WTC11 (cell line): ENCODE data around the gene APOL3. TPM values are rescaled to one million over a fixed set of nuclear protein-coding genes. Genes with fewer than 3 reads are reported as not detected.

ENCODE experiments used
- ATAC-seq: fragments of 200-7000 bp; cut with Tn5 transposase; 2 replicates; pipeline ENCODE4 v1.10.0; 2021; ENCODE audit warnings: mild to moderate bottlenecking, moderate library complexity
- CTCF ChIA-PET: fragments of 300-600 bp; sonication (Branson Sonifier 250); formaldehyde crosslinking; loops from one replicate; lab custom pipeline; 2021; ENCODE audit warnings: antibody characterized with exemption; lab: Charles Lee
- POLR2A ChIA-PET: fragments of 350-600 bp; sonication (Branson Sonifier 250); formaldehyde crosslinking; loops from one replicate; lab custom pipeline; 2021; ENCODE audit warnings: antibody characterized with exemption; lab: Charles Lee
- DNase-seq: peaks from one replicate; pipeline ENCODE4 v3.0.0; 2021; ENCODE audit warnings: low spot score
- H3K27ac Mint-ChIP-seq: 2 replicates; pipeline ENCODE4 v1.8.0; 2021; ENCODE audit warnings: mixed read lengths
- H3K27me3 Mint-ChIP-seq: 2 replicates; pipeline ENCODE4 v1.8.0; 2021; ENCODE audit warnings: low read depth, mild to moderate bottlenecking, moderate library complexity, mixed read lengths
- H3K36me3 Mint-ChIP-seq: 2 replicates; pipeline ENCODE4 v1.8.0; 2021; ENCODE audit warnings: mixed read lengths
- H3K4me1 Mint-ChIP-seq: 2 replicates; pipeline ENCODE4 v1.8.0; 2022; ENCODE audit warnings: mixed read lengths
- H3K4me3 Mint-ChIP-seq: 2 replicates; pipeline ENCODE4 v1.8.0; 2021; ENCODE audit warnings: mild to moderate bottlenecking, moderate library complexity, mixed read lengths
- H3K9me3 Mint-ChIP-seq: 2 replicates; pipeline ENCODE4 v1.8.0; 2021; ENCODE audit warnings: mixed read lengths
- CBFB ChIP-seq: sonication (generic); formaldehyde crosslinking; IDR thresholded peaks from 2 replicates; pipeline ENCODE4 v1.8.1; 2022; ENCODE audit warnings: mild to moderate bottlenecking, low read depth, missing genetic modification reagents
- CDX4 ChIP-seq: fragments of 250-450 bp; sonication (Bioruptor Pico); IDR thresholded peaks from 2 replicates; pipeline ENCODE4 v1.9.0; 2021; ENCODE audit warnings: moderate library complexity, mild to moderate bottlenecking, inconsistent platforms, borderline replicate concordance
- E2F1 ChIP-seq: sonication (generic); formaldehyde crosslinking; IDR thresholded peaks from 2 replicates; pipeline ENCODE4 v1.8.0; 2022; ENCODE audit warnings: mild to moderate bottlenecking, missing genetic modification reagents
- ETV6 ChIP-seq: sonication (generic); formaldehyde crosslinking; IDR thresholded peaks from 2 replicates; pipeline ENCODE4 v1.8.1; 2022; ENCODE audit warnings: mild to moderate bottlenecking, missing genetic modification reagents
- FOXP1 ChIP-seq: sonication (generic); formaldehyde crosslinking; IDR thresholded peaks from 2 replicates; pipeline ENCODE4 v1.8.0; 2022; ENCODE audit warnings: missing genetic modification reagents, mild to moderate bottlenecking, moderate library complexity, borderline replicate concordance
- JUN ChIP-seq: sonication (generic); formaldehyde crosslinking; IDR thresholded peaks from 2 replicates; pipeline ENCODE4 v1.8.0; 2023; ENCODE audit warnings: mild to moderate bottlenecking, missing genetic modification reagents
- NFATC4 ChIP-seq: fragments of 250-450 bp; sonication (Bioruptor Pico); IDR thresholded peaks from 2 replicates; pipeline ENCODE4 v1.9.0; 2021; ENCODE audit warnings: mild to moderate bottlenecking
- PREB ChIP-seq: sonication (generic); formaldehyde crosslinking; IDR thresholded peaks from 2 replicates; pipeline ENCODE4 v1.8.1; 2022; ENCODE audit warnings: mild to moderate bottlenecking, missing genetic modification reagents, moderate library complexity, borderline replicate concordance
- PRRX2 ChIP-seq: fragments of 250-450 bp; sonication (Bioruptor Pico); IDR thresholded peaks from 2 replicates; pipeline ENCODE4 v1.8.0; 2021; ENCODE audit warnings: mild to moderate bottlenecking
- SP1 ChIP-seq: sonication (generic); formaldehyde crosslinking; conservative IDR thresholded peaks from 2 replicates; pipeline ENCODE4 v1.8.1; 2022; ENCODE audit warnings: missing genetic modification reagents
- TEAD4 ChIP-seq: sonication (generic); formaldehyde crosslinking; IDR thresholded peaks from 2 replicates; pipeline ENCODE4 v1.8.0; 2022; ENCODE audit warnings: mild to moderate bottlenecking, missing genetic modification reagents
- TP53 ChIP-seq: sonication (generic); formaldehyde crosslinking; IDR thresholded peaks from 2 replicates; pipeline ENCODE4 v1.8.1; 2023; ENCODE audit warnings: mild to moderate bottlenecking, missing genetic modification reagents
- ZNF121 ChIP-seq: sonication (generic); formaldehyde crosslinking; IDR thresholded peaks from 2 replicates; pipeline ENCODE4 v1.8.0; 2023; ENCODE audit warnings: missing genetic modification reagents
- ZNF416 ChIP-seq: fragments of 250-450 bp; sonication (Bioruptor Pico); IDR thresholded peaks from 2 replicates; pipeline ENCODE4 v1.9.0; 2021; ENCODE audit warnings: mild to moderate bottlenecking, inconsistent platforms
- ZNF671 ChIP-seq: fragments of 250-450 bp; sonication (Bioruptor Pico); IDR thresholded peaks from 2 replicates; pipeline ENCODE4 v1.8.0; 2021; ENCODE audit warnings: mild to moderate bottlenecking
- total RNA-seq: library from RNA; stranded (reverse); gene quantifications from 3 replicates; pipeline ENCODE4 v1.2.3, GENCODE V29; 2021
- TF ChIP-seq, protein P1 (sequence below): sonication (generic); formaldehyde crosslinking; conservative IDR thresholded peaks from 2 replicates; pipeline ENCODE4 v1.8.1; 2022; ENCODE audit warnings: mild to moderate bottlenecking, missing genetic modification reagents
- TF ChIP-seq, protein P2 (sequence below): sonication (generic); formaldehyde crosslinking; IDR thresholded peaks from 2 replicates; pipeline ENCODE4 v1.8.1; 2023; ENCODE audit warnings: mild to moderate bottlenecking, missing genetic modification reagents
- TF ChIP-seq, protein P3 (sequence below): fragments of 250-450 bp; sonication (Bioruptor Pico); IDR thresholded peaks from 2 replicates; pipeline ENCODE4 v1.9.0; 2021; ENCODE audit warnings: mild to moderate bottlenecking, borderline replicate concordance
- TF ChIP-seq, protein P4 (sequence below): sonication (generic); formaldehyde crosslinking; IDR thresholded peaks from 2 replicates; pipeline ENCODE4 v1.8.1; 2022; ENCODE audit warnings: low read depth, missing genetic modification reagents, borderline replicate concordance

APOL3 gene
- total RNA-seq, 1 experiment from 2014 or later, result 0.26 TPM

DNA sequence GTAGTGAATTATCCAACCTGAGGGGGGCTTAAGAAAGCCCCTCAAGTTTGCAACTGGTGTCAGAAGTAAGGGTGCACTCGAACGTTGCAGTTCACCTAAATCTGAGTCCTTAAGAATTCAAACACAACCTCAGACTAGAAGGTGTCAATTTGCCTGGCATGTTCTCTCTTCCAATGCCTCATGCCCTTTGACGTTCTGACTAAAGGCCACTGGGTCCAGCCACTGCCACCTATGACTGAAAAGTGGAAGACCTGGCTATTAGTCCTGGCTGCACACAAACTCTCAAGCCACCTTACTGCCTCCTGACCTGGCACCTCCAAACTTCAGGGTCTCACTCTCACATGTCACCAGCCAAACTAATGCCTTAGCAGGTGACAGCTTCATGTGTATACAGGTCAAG is 33.0 kb upstream of the APOL3 start:
- TF ChIP-seq, protein P1, sequence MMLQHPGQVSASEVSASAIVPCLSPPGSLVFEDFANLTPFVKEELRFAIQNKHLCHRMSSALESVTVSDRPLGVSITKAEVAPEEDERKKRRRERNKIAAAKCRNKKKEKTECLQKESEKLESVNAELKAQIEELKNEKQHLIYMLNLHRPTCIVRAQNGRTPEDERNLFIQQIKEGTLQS (CRISPR knock-in tag), result no peak
- TF ChIP-seq, protein P2, sequence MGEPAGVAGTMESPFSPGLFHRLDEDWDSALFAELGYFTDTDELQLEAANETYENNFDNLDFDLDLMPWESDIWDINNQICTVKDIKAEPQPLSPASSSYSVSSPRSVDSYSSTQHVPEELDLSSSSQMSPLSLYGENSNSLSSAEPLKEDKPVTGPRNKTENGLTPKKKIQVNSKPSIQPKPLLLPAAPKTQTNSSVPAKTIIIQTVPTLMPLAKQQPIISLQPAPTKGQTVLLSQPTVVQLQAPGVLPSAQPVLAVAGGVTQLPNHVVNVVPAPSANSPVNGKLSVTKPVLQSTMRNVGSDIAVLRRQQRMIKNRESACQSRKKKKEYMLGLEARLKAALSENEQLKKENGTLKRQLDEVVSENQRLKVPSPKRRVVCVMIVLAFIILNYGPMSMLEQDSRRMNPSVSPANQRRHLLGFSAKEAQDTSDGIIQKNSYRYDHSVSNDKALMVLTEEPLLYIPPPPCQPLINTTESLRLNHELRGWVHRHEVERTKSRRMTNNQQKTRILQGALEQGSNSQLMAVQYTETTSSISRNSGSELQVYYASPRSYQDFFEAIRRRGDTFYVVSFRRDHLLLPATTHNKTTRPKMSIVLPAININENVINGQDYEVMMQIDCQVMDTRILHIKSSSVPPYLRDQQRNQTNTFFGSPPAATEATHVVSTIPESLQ (CRISPR knock-in tag), result no peak
- TF ChIP-seq SP1 (CRISPR knock-in tag) (no peak), CDX4 (no peak), ZNF416 (CRISPR knock-in tag) (no peak), ETV6 (CRISPR knock-in tag) (no peak), PREB (CRISPR knock-in tag) (no peak), ZNF121 (CRISPR knock-in tag) (no peak), PRRX2 (CRISPR knock-in tag) (no peak), TEAD4 (no peak), ZNF671 (CRISPR knock-in tag) (no peak), JUN (CRISPR knock-in tag) (no peak), NFATC4 (CRISPR knock-in tag) (no peak), TP53 (CRISPR knock-in tag) (no peak), E2F1 (no peak)
- TF ChIP-seq, protein P3, sequence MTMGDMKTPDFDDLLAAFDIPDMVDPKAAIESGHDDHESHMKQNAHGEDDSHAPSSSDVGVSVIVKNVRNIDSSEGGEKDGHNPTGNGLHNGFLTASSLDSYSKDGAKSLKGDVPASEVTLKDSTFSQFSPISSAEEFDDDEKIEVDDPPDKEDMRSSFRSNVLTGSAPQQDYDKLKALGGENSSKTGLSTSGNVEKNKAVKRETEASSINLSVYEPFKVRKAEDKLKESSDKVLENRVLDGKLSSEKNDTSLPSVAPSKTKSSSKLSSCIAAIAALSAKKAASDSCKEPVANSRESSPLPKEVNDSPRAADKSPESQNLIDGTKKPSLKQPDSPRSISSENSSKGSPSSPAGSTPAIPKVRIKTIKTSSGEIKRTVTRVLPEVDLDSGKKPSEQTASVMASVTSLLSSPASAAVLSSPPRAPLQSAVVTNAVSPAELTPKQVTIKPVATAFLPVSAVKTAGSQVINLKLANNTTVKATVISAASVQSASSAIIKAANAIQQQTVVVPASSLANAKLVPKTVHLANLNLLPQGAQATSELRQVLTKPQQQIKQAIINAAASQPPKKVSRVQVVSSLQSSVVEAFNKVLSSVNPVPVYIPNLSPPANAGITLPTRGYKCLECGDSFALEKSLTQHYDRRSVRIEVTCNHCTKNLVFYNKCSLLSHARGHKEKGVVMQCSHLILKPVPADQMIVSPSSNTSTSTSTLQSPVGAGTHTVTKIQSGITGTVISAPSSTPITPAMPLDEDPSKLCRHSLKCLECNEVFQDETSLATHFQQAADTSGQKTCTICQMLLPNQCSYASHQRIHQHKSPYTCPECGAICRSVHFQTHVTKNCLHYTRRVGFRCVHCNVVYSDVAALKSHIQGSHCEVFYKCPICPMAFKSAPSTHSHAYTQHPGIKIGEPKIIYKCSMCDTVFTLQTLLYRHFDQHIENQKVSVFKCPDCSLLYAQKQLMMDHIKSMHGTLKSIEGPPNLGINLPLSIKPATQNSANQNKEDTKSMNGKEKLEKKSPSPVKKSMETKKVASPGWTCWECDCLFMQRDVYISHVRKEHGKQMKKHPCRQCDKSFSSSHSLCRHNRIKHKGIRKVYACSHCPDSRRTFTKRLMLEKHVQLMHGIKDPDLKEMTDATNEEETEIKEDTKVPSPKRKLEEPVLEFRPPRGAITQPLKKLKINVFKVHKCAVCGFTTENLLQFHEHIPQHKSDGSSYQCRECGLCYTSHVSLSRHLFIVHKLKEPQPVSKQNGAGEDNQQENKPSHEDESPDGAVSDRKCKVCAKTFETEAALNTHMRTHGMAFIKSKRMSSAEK (CRISPR knock-in tag), result no peak
- TF ChIP-seq, all 79 proteins: peak for 0
- ChIA-PET CTCF (interaction anchor here (1.0 kb wide), 1 partner anchor 68 kb away, joined by 3 read pairs; no protein-coding TSS in a partner anchor), POLR2A (no interaction called here)
- Mint-ChIP-seq H3K27ac (no peak overlapping the region), H3K27me3 (peaks cover 4% of the 10 kb centered on the region), H3K36me3 (peaks cover 20% of the 10 kb centered on the region), H3K4me1 (peaks cover 52% of the 10 kb centered on the region), H3K9me3 (peaks cover 26% of the 10 kb centered on the region), H3K4me3 (no peak overlapping the region)
- DNase-seq, result no peak
- ATAC-seq, result no peak

DNA sequence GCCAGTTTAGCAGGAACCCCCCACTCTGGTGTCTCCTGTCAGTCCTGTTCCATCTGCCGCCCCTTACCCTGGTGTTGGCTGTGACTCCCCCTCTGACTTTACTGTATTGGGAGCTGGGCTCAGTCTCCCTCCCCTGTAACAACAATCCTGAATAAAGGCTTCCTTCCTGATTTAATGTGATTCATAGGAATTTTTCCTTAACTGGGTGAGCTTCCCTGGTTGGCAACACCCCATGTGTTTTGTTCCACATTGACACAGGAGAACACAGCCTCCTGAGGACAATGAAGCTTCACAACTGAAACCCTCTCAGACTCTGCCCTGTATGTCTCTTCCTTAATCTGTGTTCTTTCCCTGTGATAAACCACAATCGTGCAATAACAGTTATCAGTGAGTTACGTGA is 32.6 kb upstream of the APOL3 start:
- DNase-seq (no peak), ATAC-seq (no peak)
- Mint-ChIP-seq H3K4me3 (no peak overlapping the region), H3K9me3 (peaks cover 26% of the 10 kb centered on the region), H3K27ac (no peak overlapping the region), H3K4me1 (peaks cover 51% of the 10 kb centered on the region), H3K27me3 (peaks cover 4% of the 10 kb centered on the region), H3K36me3 (peaks cover 20% of the 10 kb centered on the region)
- ChIA-PET POLR2A (no interaction called here), CTCF (interaction anchor here (0.8 to 1.0 kb wide), 3 partner anchors 13 to 68 kb away, joined by 3 to 6 read pairs (median 3); no protein-coding TSS in a partner anchor)
- TF ChIP-seq, protein P4, sequence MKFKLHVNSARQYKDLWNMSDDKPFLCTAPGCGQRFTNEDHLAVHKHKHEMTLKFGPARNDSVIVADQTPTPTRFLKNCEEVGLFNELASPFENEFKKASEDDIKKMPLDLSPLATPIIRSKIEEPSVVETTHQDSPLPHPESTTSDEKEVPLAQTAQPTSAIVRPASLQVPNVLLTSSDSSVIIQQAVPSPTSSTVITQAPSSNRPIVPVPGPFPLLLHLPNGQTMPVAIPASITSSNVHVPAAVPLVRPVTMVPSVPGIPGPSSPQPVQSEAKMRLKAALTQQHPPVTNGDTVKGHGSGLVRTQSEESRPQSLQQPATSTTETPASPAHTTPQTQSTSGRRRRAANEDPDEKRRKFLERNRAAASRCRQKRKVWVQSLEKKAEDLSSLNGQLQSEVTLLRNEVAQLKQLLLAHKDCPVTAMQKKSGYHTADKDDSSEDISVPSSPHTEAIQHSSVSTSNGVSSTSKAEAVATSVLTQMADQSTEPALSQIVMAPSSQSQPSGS (CRISPR knock-in tag), result no peak
- TF ChIP-seq, protein P3 (CRISPR knock-in tag), result no peak
- TF ChIP-seq CBFB, result no peak
- TF ChIP-seq FOXP1 (CRISPR knock-in tag), result no peak
- no peak for TF ChIP-seq SP1 (CRISPR knock-in tag)
